GM10266 (cell line): Measurements from ENCODE around the gene FLT4.

Experiments used
- DNase-seq: peaks from one replicate; pipeline ENCODE4 v3.0.0; 2012; ENCODE audit errors: extremely low spot score
- TF ChIP-seq, protein P1 (sequence below): IDR thresholded peaks from 2 replicates; pipeline ENCODE4 v1.5.1; 2012; ENCODE audit warnings: mild to moderate bottlenecking, low read depth; ENCODE audit not compliant: control insufficient read depth, insufficient read depth; ENCODE audit errors: missing control alignments

Gene FLT4

DNA sequence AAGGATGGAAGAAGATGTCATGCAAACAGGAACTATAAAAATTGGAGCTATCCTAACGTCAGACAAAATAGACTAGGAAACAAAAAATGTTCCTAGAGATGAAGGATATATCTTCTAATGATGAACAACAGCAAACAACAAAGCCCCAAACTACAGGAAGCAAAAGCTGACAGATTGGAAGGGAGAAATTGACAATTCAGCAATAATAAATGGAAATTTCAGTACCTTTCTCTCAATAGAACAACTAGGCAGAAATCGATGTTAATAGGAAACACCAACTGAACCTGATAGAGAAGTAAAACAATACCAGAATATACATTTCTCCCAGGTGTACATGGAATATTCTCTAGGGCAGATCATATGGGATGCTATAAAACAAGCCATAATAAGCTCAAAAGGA is 65.7 kb downstream of the FLT4 start:
- DNase-seq = no peak
- TF ChIP-seq, protein P1, sequence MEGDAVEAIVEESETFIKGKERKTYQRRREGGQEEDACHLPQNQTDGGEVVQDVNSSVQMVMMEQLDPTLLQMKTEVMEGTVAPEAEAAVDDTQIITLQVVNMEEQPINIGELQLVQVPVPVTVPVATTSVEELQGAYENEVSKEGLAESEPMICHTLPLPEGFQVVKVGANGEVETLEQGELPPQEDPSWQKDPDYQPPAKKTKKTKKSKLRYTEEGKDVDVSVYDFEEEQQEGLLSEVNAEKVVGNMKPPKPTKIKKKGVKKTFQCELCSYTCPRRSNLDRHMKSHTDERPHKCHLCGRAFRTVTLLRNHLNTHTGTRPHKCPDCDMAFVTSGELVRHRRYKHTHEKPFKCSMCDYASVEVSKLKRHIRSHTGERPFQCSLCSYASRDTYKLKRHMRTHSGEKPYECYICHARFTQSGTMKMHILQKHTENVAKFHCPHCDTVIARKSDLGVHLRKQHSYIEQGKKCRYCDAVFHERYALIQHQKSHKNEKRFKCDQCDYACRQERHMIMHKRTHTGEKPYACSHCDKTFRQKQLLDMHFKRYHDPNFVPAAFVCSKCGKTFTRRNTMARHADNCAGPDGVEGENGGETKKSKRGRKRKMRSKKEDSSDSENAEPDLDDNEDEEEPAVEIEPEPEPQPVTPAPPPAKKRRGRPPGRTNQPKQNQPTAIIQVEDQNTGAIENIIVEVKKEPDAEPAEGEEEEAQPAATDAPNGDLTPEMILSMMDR = no peak

- TF ChIP-seq, protein P1 = no peak
- DNase-seq = no peak
These were observed 68.7 kb downstream of the FLT4 start for GRCh38 chr5:180580681-180581080.

- DNase-seq = no peak
These were observed 73.8 kb downstream of the FLT4 start for GRCh38 chr5:180575571-180575970.

GRCh38 chr5:180568914-180569313 is 80.5 kb downstream of the FLT4 start:
- TF ChIP-seq, protein P1 = no peak
- DNase-seq = no peak

More at GRCh38 chr5:180575571-180575970, 73.8 kb downstream of the FLT4 start:
- TF ChIP-seq, protein P1 = no peak

DNA sequence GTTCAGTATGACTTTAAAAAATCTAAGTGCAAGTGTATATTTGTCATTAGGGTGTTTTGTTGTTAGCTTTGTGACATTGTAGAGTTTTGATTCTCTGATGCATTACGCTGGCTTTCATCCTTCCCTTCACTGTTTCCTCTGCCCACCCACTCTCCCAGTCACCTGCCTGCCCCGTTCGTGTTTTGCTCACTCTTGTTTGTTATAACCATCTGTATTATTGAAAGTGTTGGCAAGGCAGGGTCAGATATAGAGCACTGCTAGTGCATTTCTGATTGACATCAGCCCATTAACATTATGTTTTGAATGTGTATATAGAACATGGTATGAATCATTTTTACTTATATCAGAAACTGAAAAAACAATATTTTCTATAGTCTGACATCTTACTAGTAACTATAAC is 85.4 kb downstream of the FLT4 start:
- TF ChIP-seq, protein P1 = no peak
- no peak for DNase-seq

DNA sequence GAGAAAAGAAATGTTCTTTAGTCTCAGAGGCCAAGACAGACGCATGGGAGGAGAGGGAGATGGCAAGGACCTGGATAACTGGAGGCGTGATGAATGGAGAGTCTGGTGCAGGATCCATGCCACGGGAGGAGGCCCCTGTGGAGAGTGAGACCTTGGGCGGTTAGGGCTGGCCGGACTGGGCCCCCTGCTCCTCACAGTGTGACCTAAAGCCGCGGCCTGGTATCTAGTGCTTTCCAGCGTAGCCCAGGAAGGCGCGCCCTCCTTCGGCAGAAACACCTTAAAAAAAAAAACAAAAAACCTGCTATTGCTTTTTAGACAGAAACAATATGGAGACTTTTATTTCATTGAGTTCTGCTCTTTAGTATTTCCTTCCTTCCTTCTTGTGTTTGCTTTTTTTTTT is 91.2 kb downstream of the FLT4 start:
- no peak for DNase-seq
- TF ChIP-seq, protein P1 = no peak

GRCh38 chr5:180557217-180557809 is 92.1 kb downstream of the FLT4 start:
- no peak for DNase-seq
- TF ChIP-seq, protein P1 = no peak
